Amniotic epithelial cell (primary cell): ENCODE results near the gene B4GALT1.

Source experiments
- DNase-seq: peaks from one replicate; pipeline ENCODE4 v3.0.0-alpha.2; 2010; ENCODE audit warnings: low read depth

The B4GALT1 gene

DNA sequence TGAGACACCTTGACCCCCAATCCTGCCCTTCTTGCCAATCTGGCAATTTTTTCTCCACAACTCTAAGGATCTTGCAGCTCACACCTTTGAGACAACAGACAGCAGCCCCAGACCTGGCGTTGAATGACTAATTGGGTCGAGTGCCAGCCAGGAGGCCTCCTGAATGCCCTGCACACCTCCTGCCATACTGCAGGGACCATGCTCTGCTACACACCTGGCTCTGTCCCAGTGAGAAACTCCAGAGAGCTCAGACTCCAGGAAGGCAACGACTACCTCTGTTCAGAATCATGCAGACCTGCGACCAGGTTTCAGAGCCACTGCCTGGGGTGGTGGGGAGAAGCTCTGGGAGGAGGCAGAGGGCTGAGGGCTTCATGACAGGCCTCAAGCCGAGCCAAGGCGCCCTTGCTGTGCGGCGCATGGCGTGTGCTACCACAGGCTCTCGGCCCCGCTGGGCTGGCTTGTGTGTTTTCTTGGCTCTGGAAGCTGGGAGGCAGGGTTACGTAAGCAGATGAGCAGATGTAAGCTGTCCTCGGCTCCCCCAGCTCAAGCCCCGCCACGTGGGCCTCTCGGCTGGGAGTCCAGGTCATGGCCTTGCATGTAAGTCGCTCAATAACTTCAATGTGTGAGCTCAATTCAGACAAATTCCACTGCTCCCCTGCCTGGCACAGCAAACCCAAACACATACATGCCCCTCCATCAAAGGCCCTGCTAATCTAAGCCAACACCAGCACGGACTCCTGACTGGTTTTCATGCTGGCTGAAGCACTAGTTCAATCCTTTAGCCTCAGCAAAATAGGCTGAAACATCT, 27.5 kb downstream of the B4GALT1 start:
- DNase-seq: peak; percentile 94

DNA sequence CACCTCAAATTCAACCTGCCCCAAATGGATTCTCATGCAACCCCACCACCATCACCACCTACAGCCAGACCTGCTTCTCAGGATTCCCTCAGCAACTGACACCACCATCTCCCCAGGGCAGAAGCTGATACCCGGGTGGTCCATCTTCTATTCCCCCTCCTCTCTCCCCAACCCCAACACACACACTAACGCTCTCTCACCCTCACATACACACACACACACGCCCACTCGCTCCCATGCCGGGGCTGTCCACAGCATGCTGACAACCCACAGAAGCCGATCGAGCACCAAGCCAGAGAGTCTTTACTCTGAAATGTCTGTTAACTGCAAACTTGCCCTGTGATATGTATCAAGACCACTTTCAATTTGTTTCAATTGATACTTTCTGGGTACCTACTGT, 28.4 kb downstream of the B4GALT1 start:
- no peak for DNase-seq

DNA sequence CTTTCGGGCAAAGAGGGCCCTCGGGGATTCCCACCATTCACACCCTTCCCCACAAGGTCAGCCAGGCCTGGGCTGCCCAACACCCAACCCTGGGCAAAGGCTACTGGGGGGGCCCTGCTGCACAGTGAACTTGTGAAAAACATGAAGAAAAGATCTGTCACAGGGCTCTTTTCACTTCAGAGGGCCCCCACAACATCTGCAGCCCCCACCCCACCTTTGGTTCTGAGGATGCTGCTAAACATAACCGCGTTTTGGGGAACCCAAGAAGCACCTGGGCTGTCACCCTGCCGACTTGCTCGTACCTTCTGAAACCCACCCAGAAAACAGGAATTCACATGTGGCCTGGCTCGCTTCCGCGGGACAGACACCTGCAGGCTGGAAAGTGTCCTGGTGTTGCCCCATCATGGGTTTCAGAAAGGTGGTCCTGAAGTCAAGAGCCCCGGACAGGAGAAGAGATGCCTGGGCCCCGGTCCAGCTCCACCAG, 29.3 kb downstream of the B4GALT1 start:
- DNase-seq: no peak

DNA sequence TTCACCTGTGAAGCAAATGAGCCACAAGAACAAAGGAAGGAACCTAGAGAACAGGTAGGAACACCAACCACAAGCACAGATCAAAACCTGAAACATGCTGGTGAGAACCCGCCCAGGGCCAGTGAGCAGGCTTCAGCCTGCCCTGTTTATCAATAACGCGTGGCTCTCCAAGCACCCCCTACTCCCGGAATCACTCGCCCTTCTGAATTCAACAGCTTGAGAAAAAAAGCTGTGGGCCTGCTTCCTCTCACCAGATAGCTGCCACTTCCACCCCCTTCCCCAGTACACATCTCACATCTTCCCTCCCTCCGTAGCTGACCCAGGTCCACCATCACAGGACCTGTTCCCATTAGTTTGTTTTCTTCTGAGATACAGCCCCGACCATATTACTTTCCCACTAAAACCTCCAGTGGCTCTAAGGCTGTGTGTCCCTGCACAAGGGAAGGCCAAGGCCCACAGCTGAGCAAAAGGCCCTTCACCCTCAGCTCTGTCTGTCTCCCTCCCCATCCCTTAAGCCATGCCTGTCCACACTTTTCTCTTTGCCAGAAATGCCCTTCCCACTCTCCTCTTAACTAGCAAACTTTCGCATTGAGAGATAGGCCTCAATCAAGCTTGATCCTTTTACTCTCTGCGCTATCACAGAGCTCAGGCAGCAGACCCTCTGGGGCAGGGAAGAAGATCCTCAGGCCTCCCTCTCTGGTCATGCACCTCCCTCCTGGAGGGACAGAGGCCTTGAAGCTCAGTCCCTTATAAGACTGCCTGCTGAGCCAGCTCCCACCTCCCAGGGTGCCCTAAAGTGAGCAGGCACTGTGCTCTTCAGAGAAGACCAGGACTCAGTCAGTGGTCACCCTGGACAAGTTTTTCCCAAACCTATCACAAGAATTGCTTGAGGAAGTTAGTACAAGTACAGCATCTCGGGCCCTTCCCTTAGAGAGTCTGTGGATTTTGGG, 30.1 kb downstream of the B4GALT1 start:
- no peak for DNase-seq

DNA sequence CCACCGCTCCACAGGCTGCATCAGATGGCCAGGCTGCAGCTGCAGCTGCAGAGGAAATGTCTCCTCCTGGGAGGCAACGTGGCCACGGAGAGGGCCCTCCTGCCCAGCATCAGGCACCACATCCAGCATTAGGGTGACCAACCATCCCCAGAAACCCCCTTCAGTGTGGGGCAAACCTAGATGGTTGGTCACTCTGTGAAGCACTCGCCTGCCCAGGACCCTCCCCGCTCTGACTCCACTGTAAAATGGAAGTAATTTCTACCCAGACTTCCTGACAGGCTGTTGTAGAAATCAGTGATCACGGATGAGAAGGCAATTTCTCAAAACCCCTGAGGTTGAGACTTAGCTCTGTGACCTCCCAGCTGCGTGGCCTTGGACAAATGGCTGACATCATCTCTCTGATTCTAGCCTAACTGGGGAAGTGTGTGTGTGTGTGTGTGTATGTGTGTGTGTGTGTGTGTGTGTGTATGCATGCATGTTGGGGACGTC, 31.6 kb downstream of the B4GALT1 start:
- DNase-seq: no peak

DNA sequence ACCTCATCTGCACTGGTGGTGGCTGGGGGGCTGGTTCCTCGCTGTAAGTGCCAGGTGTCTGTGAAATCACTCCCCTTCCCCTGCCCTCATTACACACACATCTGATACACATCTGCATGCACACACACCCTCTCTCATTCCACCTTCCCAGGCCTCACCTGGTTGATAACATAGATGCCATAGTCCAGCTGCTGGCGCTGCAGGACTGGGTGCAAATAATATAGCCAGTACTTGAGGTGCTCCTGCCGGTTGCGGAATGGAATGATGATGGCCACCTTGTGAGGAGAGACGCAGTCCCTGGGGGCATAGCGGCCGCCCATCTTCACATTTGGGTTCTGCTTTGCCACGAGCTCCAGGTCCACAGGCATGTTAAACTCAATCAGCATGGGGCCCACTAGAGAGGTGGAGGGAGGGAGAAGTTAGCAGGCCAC, 32.1 kb downstream of the B4GALT1 start:
- DNase-seq: no peak

DNA sequence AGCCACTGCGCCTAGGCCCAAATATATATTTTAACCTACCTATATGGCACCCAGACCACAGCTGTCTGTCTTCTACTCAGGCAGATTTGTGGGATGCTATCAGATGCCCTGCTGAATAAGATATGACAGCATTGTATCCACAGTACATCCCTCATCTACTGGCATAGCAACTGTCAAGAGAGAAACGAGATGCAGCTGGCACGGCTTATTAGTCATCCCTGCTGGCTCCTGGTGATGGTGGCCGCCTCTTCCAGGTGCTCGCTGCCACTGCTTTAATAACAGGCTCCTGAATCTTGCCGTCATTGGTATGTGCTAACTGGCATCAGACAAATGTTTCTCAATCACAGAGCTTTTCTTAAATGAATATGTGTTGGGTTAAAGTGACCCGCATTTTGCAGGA, 34.0 kb downstream of the B4GALT1 start:
- DNase-seq: no peak

DNA sequence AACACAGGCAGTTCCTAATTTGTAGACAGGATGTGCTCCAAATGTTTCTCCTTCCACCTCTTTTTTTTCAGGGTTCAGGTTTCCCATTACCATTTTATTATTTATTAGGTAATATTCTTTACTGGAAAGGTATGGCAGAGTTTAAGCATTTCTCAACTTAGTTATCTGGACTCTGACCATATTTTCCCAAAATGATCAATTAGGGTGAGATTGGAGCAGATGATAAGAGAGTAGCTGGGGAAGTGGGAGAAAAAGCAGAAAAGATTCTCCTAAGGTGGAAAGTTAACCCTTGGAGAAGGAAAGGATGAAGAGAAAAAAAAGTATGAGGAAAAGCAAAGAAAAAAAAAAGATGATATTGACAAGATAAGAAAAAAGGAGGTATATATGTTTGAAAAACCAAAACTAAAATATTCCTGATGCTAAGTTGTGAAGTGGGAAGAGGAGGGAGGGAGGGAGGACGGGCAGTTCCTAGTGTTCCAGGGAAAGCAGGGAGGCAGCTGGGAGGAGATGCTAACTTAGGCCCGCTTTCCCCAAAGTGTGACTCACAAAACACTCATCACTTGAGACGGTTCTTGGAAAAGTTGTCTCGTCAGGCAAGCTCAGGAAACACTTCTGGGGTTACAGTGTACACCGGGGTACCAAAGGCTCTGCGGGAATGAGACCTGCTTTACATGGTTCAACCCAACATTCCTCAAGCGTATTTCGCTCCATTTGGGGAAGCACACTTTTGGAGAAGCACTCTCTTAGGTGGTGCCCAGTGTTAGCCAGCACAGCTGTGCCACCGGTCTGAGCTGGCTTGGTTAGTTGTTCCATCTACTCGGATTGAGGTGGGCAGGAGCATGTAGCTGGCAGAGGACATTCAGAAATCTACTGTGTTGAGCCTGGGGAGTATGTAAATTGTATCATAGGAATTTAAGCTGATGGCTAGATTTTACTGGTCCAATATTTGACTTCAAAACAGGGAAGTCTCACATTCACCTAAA, 35.1 kb downstream of the B4GALT1 start:
- DNase-seq: peak; percentile 78

DNA sequence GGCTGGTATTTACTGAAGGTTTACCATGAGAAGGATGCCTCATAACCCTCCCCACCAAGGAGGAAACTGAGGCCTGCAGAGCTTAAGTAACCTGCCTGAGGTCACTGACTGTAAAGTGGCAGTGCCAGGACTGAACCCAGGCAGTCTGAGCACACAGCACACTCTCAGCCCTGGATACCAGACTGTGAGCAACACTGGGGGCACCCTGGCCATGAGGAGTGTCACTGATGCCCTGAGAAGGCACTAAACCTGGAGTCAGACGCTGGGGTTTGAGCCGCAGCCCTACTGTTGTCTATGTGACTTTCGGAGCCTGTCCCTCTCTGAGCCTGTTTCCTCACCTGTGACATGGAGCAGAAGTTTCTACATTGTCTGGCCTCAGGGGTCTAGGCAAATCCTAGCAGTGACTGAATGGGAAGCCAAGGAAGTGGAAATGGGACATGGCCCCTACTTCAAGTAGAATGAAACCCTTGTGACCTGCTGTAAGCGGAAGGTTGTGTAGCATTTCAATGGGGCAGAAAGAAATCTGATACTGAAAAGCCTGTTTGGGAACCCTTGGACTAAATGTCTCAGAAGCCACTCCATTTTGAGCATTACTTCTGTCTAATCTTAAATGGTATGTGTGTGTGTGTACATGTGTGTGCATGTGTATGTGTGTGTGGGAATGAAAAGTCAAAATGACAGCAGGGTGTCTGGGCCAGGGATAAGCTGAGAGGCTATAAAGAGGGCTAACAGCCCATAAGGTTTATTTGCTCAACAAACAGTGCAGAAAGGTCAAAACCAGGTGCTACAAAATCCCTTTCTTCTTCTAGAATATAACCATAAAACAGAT, 36.0 kb downstream of the B4GALT1 start:
- no peak for DNase-seq

DNA sequence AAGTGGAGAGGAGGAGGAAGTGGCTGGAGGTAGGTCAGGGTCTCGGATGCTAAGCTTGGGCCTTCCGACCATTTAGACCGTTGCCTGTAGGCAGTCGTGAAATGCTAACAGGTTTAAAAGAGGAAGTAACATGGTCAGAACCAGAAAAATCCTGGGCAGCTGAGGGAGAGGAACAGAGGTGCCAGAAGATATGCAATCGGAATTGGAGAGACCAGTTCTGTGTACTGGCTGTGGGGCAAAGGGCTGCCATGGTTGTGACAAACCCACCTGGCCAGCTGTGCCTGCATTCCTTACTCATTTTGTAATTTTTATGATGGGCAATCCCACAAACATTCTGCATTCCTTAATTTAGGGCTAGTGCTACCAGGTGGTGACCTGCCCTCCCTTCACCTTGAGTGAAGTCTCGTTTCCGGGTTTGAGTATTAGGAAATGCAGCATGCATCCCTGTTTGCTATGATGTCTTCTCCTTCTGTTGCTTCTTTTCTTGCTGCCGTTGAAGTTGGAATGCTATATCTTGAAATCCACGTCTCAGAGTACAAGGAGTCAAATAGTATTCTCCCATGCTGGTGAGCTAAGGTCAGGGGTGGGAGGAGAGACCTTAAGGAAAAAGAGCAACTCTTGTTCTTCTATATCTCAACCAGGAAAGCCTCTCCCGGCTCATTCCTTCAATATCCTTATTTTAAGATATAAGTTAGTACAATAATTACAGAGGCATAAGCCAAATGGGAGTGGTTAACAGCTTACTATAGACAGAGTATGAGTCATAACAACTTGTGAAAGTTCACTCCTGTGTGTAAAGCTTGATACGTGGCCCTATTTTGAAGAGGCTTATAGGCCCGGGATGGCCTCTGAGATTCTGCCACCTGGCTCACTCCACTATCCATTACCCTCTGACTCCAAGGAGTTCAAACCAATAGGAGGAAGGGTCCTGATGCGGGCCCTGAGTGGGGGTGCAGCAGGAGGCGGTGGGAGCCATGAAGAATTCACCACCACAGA, 37.0 kb downstream of the B4GALT1 start:
- DNase-seq: peak; percentile 62

DNA sequence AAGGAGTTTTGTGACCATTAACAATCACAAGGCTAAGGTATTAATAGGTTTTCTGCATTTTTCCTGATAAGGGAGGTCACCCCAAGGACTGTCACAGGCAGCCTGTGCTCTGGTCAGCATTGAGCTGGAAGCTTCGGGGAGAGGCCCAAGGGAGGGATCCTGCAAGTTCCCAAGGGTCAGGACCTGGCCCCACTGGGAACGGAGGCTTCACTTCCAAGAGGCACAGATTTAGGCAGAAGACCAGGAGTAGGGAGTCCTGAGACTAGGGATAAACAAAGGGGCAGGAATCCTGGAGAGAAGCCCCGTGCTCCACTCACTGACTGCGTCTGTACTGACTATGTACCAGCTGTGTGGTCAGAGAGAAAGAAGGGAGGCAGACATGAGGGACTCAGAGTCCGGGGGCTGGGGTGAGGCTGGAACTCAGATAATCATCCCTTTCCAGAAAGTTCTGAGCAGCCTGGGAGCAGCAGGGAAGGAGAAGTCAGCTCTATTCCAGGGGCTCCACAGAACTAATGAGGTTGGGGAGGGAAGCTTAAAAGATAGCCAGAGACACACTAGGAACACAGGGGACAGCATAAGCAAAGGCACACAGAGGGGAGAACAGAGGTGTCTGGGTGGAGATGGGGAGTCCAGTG, 37.8 kb downstream of the B4GALT1 start:
- no peak for DNase-seq

DNA sequence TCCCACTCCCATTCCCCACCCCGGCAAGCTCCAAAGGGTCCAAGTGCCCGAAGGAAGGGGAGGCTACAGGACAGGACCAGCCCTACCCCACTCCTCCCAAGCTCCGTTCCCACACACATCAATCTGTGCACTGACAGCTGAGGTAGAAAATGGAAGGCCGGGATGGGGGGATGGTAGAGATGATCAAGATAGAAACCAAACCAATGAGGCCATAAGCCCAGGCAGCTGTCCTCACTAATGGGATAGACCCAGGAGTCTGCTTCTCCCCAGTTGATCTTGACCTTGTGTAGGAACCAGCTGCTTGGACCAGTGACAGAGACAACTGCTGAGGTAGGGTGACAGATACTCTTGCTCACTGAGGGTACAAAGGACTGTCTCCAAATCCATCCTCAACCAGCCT, 38.6 kb downstream of the B4GALT1 start:
- DNase-seq: no peak

DNA sequence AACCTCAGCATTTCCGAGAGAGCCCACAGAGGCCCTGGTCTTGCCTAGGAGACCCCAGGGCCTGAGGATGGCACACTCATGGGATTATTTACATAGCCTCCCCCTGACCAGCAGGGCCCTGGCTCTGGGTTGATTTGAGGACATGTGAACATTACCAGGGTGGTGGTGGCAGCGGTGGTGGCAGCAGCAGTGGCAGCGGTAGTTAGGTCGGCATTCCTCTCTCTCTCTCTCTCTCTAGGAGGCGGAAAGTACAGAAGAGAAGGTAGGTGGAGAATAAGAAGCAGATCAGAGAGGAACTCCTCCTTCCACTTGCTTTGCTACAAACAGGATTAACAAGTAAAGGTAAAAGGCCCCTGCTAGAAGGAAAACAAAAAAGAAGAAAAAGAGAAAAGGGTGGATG, 39.3 kb downstream of the B4GALT1 start:
- DNase-seq: no peak

DNA sequence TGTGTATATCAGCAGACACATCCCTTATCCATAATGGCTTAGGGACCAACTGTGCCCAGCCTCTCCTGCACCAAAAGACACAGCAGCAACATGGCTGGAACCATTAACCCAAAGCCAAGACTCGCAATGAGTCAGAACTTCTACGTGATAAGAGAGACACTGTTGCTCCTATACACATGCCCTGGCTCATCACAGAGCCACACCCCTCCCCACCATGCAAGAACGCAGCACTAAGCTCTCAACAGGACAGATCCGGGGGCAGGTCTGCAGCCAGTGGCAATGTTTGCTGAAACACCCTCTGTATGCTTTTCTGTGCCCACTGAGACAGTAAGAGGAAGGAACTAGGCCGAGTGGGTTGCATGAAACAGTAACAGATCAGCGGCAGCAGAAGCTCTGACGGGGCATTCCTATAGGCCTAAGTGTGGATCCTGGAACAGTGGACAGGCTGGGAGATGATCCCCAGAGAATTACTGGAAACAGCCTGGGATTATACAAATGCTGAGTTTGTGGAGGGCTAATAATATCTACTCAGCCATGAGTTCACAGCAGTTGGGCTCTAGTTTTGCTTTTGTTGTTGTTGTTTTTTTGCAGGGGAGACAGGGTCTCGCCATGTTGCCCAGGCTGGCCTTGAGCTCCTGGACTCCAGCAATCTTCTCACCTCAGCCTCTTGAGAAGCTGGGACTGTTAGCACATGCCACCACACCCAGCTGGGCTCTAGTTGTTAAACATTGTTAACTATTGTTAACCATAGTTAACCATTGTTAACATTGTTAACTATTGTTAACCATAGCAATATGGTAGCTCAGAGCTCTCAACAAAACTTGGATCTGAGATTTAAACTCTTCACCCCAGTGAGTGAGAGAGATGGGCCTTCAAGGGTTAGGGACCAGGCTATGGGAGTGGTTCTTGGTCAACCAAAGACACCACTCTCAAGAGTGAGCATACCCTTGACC, 41.0 kb downstream of the B4GALT1 start:
- peak; percentile 78 for DNase-seq

DNA sequence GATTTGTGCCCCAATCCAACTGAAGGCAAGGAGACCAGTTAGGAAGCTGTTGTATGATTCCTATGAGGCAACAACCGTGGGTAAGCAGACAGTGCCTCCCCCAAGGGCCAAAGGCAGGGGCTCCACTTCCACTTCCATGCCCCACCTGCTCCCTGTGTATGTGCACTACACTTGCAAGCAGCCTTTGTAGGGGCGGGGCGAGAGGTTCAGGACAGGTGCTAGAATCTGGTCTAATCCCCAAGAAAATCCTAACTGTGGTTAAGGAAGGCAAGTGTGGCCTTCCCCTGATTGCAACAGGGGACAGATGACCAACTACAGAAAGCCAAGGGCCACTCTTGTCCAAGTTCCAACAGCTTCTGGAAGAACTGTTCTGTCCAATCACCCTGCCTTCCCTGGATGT, 41.7 kb downstream of the B4GALT1 start:
- no peak for DNase-seq

DNA sequence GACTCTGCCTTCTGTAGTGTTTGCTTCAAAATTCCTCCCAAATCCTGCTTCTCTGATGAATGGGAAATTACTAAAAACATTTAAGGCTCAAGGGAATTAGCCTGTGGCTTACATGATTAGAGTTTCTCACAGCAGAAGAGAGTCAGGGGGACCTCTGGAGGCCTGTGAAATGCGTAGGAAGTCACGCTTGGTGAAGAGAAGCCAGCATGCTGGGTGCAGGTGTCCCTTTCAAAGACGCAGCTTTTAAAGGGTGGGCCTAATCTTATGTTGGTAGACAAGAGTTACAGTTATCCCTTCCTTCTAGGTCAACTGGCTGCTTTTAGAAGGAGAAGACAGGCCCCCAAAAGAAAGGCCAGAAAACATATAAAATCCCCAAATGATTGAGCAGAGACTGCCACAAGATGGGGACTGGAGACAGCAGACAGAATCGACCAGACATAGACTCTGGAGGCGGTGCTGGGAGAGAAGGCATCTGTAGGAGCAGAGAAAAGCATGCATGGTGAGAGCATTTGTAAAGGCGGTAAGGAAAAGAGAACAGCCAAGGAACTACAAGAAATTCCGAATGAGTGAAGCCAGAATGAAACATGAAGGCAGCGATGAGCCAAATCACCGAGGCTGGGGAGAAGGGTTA, 42.3 kb downstream of the B4GALT1 start:
- no peak for DNase-seq

DNA sequence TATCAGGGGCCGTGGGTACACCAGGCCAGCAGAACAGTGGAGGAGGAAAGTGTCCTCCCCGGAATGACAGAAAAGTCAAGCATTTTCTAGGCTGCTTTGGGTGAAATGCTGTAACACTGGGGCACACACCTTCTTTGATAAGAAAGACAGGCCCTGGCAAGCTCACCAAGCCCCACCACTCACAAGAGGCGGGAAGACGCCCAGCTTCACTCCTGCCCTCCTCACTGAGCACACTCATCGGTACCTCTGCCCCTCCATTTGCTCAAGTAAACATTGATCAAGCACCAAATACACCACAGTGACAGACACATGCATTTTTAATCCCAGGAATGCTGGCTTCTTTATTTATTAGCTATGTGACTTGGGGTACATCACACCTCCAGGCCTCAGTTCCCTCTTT, 43.1 kb downstream of the B4GALT1 start:
- no peak for DNase-seq
